ENCODE results near the gene ADRA2C.

The ADRA2C gene

DNA sequence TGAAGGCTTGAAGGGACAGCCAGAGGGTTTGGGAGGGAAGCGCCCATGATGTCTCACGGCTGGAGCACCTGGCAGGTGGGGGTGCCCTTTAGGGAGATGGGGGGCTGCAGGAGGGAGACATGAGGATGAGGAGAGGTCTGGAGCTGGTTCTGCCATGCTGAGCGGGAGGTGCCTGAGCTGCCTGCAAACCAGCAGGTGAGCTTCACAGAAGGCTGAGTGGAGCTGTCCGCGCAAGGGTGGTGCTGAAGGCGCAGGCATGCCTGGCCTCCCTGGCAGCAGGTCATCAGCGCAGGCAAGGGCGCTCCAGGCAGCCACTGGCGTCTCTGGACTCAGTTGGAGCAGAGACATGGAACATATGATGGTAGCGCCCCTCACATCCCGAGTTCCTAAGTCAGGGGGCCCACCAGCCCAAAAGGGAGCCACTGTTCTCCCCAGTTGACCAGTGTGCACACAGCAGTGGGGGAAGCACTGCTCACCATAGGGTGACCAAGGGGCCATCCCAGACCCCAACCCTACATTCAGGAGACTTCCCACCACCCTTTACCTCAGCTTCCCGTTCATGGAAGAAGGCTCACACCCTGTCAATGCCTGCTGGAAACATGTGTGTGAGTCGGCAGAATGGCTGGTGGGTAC, 25.8 kb downstream of the ADRA2C start:
- in situ Hi-C loops (cut with MboI; ENCODE audit: low sequenced_read_pairs) = no loop called here

DNA sequence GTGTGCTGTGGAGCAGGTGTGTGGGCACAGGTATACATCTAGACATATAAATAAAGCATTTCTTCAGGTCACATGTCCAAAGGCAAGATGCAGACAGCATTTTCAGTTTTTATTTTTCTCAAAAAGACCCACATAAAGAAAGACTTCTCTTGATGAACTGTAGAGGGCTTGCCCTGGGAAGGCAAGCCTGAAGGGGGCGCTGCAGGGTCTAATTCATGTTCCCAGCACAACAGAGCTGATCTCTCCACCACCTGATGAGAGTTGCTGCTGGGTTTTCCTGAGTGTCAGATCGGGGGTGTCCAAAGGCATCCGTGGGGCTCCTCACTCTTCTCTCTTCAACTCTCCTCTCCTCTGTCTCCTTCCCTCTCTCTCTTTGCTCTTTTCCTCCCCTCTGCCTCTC, 26.6 kb downstream of the ADRA2C start:
- in situ Hi-C loops (cut with MboI; ENCODE audit: low sequenced_read_pairs) = no loop called here

DNA sequence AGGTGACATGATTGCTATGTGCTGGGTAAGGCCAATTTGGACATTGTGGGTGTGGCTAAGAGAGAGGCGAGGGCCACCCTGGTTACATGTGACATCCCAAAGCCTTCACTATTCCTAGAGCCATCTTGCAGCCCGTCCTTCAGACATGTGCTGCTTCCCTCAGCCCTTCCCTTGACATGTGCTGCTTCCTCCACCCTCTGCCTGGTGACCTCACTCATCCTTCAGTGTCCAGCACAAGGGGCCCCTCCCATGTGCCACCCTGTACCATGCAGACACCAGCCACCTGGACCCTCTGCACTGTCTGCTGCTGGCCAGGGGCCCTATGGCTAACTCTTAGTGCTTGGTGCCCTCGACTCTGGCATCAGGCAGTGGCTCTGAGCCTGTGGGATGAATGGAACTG, 27.4 kb downstream of the ADRA2C start:
- in situ Hi-C loops (cut with MboI; ENCODE audit: low sequenced_read_pairs) = no loop called here

DNA sequence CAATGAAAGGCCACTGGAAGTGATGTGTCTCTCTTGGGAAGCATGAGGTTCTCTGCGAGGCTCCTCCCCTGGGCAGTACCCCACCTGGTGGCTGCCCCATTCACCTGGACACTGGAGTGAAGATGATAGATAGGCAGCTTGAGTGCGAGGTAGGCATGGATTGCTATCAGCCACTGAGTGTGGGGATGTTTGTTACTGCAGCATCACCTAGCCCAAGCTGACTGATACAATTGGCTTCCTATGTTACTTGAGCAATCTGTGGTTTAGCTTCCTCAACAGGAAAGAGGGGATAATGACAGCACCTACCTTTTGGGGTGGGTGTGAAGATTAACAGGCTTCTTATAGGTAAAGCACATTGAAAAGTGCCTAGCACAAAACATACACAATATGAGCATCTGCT, 30.8 kb downstream of the ADRA2C start:
- in situ Hi-C loops (cut with MboI; ENCODE audit: low sequenced_read_pairs) = no loop called here

DNA sequence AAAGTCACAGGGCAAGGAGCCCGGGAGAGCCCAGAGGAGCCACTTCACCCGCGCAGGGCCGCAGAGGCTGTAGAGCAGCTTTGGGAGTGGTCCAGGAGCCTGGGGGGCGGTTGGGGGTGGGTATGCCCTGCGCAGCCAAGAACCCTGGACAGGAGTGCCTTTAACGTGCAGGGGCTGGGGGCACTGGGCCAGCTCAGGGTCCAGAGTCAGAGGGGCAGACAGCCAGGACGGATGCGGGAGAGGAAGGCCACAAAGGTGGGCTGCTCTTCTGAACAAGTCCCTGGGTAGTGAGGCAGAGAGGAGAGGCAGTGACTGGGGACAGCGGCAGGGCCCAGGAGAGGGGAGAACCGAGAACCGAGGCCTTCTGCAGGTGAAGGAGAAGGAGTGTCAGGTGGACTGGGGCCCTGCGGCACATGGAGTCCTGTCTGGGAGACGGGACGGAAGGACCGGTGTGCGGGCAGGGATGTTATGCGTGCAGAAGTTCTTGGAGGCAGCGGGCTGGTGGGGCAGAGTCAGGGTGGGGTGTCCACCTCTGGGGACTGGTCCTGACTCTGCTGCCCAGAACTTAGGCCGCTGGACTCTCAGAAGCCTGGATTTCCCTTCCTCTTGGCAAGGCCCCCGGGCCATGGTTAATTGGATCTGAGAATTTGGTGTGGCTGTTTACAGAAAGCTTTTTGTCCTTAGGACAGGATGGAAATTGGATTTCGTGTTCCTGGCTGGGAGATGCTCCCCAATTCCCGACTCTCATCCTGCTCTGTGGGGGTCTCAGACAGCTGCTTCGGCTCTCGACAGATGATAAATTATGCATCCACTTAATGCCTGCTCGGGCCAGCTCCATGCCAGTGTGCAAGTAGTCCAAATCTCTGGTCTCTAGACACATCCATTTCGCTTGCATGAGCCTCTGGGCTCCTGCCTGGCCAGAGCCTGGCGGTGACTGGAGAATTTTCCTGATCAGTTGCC, 31.9 kb downstream of the ADRA2C start:
- in situ Hi-C loops (cut with MboI; ENCODE audit: low sequenced_read_pairs) = no loop called here

DNA sequence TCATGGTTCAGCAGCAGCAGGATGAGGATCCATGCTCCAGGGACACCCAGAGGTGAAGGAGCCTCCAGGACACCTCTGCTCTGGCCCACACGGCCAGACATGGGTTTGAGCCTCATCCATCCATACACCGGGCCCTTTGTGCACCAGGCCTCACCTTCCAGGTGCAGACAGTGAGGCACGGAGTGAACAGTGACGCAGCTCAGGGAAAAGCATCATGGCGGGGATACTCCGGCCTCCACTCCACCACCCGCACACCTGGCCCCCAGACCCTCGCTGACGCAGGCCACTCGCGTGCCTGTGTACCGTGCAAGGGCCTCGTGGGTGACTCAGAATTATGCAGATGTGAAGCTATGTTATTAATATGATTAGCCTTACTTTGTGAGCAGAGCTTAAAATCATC, 33.3 kb downstream of the ADRA2C start:
- in situ Hi-C loops (cut with MboI; ENCODE audit: low sequenced_read_pairs) = no loop called here

DNA sequence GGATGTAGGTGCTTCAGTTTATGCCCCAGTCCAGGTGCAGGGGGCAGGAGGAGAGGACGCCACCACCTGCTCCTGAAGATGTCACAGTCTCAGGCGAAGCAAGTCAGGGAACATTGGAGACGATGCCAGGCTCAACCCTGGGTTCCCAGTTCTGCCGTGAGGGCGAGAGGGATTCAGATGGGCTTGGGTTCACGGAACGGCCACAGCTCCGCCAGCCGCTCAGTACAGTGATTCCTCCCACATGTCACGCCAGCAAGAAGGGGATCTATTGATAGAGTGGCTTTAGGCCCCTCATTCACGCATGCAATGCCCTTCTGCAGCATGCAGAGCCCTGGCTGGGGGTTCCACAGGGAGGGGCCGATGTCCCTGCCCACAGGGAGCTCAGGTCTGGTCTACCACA, 34.2 kb downstream of the ADRA2C start:
- in situ Hi-C loops (cut with MboI; ENCODE audit: low sequenced_read_pairs) = no loop called here

DNA sequence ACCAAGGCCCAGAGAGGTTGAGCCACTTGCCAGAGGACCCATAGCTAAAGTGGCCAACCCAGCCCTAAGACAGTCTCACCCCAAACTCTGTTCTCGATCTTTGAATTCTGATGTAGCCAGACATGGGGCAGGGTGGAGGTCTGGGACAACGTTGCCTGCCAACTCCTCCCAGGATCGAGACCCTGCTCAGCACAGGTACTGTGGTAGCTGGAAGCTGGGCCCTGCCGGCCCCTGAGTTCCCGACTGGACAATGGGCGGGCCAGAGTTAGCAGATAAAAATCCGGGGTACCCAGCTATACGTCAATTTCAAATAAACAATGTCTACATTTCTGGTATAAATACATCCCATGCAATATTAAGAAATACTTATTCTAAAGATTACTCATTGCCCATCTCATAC, 35.3 kb downstream of the ADRA2C start:
- in situ Hi-C loops (cut with MboI; ENCODE audit: low sequenced_read_pairs) = no loop called here

DNA sequence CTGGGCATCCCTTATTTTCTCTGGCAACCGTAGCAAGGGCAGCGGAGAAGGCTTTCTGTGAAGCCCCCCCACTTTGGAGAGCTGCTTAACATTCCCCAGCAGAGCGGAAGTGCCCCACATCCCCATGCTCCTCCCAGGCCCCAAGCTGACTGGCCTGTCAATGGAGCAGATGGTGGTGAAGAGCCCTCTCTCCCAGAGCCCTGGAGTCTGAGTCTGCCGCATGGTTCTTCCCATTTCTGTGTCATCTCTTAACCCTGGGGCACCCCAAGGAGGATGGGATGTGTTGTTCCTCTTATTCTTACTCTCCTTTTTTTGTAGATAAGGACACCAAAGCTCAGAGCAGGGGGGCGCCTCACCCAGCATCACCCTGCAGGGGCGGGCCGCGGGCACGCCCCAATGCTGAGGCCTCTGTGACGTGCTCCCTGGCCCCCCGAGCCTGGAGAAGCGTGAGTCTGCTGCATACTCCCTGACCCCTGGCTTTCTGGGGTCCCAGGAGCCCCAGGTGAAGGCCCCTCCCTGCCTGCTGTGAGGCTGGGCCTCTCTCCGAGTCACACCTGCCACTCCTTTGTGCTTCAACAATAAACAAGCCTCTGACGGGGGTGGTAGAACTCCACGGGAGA, 35.9 kb downstream of the ADRA2C start:
- in situ Hi-C loops (cut with MboI; ENCODE audit: low sequenced_read_pairs) = no loop called here

DNA sequence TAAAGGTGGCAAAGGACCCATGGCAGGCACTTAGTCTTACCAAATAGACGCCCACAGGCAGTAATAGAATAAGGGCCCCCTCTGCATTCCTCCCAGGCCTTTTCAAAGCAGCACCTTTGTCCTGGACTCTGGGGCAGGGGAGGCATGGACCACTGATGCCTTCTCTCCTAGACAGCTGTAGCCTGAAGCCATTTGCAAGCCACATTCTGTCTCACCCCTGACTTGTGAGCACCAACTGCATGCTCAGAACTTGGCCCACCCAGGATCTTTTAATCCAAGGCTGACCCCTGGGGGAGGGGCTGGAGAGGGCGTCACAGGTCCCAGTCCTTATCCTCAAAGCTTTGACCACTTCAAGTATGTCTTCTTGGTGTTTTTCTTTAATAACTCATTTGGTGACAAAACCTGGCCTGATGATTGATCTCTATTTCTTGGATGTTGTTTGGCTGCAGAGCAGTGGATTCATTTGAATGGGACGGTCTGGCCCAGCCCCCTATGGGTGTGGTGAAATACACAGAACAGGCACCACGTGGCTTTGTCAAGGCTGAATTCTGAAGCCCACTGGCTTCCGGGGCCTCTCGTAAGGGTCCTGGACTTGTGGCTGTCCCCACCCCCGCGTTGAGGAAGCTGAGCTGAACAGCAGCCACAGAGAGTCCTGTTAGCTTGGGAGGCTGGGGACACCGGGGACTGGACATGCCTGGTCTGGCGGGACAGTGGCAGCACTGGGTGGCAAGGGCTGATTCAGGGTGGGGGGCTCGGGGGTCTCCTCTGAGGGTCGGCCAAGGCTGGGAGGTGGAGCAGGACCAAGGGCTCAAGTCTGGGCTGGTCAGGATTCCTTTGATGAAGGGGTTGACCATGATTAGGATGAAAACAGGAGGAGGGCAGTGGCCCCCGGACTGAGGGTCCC, 36.6 kb downstream of the ADRA2C start:
- in situ Hi-C loops (cut with MboI; ENCODE audit: low sequenced_read_pairs) = no loop called here

DNA sequence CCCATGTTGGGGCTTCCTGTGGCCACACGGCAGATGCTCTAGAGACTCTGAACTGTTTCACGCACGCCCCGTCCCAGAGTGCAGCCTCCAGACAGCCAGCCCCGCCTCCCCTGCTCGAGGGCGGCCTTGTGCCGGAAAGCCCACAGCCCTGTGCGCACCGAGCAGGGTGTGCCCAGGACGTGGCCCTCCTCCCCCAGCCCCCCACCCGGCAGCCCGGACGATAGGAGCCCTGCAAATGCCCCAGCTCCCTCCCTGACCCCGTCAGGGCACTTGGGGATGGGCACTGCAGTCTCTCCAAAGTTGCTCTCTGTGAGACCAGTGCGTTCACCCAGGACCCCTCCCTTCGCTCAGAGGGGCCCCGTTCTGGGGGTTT, 37.3 kb downstream of the ADRA2C start:
- in situ Hi-C loops (cut with MboI; ENCODE audit: low sequenced_read_pairs) = no loop called here

DNA sequence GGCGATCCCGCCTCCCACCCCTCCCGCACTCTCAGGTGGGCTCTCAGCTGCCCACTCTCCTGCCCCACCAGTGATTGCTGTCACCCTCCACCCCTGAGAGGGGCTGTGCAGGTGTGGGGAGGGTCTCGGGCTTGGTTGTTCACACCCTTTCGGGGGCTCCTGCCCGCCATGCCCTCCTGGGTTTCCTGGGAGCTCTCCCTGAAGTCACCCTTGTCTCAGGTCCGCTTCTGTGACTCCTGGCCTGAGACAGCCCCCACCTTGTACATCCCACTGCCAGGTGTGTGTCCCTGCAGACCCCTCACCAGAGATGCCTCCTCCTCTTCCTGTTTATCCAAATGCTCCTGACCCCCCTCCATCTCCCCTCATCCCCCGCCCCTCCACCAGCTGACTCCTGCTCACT, 37.8 kb downstream of the ADRA2C start:
- in situ Hi-C loops (cut with MboI; ENCODE audit: low sequenced_read_pairs) = no loop called here

DNA sequence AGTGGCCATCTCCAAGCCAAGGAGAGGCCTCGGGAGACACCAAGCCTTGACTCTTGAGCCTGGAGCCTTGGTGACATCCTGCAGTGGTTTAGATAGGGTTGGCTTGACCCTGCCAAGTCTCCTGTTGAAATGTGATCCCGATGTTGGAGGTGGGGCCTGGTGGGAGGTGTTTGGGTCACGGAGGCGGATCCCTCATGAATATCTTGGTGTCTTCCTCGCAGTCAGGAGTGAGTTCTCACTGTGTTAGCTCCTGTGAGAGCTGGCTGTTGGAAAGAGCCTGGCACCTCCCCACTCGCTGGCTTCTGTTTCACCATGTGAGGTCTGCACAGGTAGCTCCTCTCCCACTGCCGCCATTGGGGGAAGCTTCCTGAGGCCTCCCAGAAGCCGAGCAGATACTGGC, 38.8 kb downstream of the ADRA2C start:
- in situ Hi-C loops (cut with MboI; ENCODE audit: low sequenced_read_pairs) = no loop called here

DNA sequence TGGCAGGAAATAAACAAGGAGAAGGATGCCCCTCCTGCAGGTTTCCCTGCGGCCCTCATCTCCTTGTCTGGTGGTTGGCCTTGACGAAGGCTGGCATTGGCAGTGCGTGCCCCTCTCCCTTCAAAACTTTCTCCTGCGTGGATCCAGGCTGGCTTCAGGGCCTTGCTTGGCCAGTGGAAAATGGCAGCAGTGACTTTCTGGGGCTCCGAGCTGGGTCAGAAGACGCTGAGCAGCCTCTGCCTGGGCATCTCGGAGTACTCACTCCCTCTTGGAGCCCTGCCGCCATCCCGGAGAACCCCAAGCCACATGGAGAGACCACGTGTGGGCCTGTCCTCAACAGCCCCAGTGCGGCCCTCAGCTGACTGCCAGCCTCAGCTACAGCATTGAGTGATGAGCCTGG, 39.5 kb downstream of the ADRA2C start:
- in situ Hi-C loops (cut with MboI; ENCODE audit: low sequenced_read_pairs) = no loop called here

DNA sequence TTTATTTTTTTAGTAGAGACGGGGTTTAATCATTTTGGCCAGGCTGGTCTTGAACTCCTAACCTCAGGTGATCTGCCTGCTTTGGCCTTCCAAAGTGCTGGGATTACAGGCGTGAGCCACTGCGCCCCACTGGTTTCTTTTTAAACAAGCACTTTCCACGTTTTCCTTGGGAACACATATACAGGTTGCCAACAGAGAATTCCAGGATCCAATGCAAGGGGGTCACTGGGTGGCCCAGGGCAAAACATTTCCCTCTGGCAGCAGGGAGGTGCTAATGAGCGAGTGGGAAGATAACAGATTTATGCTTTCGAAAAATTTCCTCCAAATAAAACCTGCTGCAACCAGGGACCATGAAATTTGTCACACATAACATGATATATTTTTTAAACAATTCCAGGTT, 41.1 kb downstream of the ADRA2C start:
- in situ Hi-C loops (cut with MboI; ENCODE audit: low sequenced_read_pairs) = no loop called here

DNA sequence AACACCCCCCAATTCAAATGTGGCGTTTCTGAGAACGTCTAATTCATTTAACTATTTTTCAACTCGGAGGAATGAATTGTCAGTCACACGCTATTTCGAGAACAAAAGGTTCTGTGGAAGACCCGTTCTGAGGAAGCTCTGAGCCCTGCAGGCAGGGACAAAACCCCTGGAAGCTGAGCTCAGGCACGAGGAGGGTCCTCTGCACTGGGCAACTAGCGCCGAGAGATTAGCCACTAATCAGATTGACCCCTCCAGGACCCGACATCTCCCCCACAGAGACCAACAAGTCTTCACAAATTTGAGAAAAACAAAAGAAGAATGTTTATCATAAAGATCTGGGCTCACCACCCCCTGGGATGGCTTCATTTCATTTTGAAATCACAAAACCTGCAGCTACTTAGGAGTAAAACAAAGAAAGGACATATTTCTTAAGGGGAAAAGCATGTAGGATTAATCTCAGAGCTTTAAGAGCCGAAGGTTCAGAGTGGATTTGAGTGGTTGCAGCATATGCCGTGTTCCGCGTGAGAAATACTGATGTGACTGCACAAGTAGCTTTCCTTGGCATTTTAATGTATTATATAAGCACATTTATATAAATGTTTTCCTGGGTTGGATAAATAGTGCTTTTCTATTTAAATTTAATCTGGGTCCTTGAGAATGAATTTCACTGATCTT, 41.8 kb downstream of the ADRA2C start:
- in situ Hi-C loops (cut with MboI; ENCODE audit: low sequenced_read_pairs) = no loop called here

DNA sequence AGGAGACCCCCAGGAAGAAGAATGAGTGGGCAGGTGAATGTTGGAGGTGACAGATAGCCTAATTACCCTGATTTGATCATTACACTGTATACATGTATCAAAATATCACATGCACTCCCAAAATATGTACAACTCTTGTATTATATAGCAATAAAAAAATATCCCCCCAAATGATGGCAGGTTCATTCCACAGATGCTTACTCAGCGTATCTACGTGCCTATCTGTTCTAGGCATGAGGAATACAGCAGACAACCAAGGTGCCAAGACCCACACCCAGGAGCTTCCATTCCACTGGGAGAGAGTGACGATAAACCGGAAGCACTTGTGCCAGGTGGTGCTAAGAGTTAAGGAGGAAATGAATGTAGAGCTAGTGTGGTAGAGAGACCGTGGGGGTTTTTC, 42.4 kb downstream of the ADRA2C start:
- in situ Hi-C loops (cut with MboI; ENCODE audit: low sequenced_read_pairs) = no loop called here

DNA sequence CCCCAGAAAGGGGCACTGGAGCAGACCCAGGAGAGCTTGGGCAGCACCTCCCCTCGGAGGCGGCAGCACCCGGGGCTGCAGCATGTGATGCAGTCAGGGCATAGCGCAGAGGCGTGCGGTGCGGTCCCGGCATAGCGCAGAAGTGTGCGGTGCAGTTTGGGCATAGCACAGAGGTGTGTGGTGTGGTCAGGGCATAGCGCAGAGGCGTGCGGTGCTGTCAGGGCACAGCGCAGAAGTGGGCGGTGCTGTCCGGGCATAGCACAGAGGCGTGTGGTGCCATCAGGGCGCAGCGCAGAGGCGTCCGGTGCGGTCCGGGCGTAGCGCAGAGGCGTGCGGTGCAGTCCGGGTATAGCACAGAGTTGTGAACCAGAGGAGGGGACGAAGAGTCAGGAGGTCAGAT, 42.8 kb downstream of the ADRA2C start:
- in situ Hi-C loops (cut with MboI; ENCODE audit: low sequenced_read_pairs) = no loop called here

DNA sequence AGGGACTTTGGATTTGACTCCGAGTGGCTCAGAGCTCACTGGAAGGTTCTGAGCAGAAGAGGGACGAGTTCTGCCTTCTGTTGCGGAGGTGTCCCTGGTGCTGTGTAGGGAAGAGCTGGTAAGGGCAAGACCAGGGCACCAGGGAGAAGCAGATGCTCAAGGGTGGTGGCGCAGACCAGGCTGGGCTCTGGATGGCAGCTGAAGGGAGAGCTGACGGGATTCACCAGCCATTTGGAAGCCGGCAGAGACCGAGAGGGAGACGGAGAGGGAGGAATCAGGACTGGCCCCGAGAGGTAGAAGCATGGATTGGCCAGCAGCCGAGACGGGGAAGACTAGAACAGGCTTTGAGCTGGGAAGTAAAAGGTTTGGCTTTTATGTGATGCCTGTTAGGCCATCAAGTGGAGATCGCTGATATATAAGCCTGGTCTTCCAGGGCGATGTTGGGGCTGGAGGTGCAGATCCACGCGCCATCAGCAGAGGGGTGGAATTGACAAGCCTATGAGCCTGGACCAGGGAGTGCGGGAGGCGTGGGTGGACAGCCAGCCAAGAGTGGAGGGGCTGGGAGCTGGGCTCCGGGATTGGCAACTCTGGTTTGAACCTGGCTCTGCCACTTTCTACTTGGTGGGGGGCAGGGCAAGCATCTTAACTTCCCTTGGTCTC, 43.4 kb downstream of the ADRA2C start:
- in situ Hi-C loops (cut with MboI; ENCODE audit: low sequenced_read_pairs) = no loop called here

DNA sequence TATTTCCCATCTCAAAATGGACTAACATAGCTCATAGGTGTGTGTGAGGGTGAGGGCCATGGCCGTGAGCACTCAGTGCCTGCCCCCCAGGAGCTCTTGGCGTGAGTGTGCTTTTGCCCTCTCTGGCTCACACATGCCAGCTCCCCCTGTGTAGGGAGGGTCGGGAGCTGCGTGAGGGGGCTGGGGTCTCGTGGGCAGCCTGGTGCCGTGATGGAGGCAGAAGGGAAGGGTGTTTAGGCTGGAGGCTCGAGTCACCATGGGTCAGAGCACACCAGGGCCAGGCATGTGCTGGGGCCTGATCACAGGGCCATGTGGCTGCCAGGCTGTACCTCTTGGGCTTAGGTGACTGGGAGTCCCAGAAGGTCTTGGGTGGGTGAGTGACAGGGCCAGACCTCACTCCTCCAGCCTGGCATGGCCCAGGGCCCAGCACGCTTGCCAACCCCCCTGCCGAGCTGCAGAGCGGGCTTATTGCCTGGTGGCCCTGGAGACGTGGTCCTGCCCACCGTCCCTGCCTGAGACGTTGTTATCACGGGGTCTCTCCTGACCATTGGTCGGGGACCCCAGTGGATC, 44.0 kb downstream of the ADRA2C start:
- in situ Hi-C loops (cut with MboI; ENCODE audit: low sequenced_read_pairs) = no loop called here

Measured in HL-60/S4 (cell line).